Measurements from ENCODE around the gene PDZK1IP1.

Gene PDZK1IP1, protein sequence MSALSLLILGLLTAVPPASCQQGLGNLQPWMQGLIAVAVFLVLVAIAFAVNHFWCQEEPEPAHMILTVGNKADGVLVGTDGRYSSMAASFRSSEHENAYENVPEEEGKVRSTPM

DNA sequence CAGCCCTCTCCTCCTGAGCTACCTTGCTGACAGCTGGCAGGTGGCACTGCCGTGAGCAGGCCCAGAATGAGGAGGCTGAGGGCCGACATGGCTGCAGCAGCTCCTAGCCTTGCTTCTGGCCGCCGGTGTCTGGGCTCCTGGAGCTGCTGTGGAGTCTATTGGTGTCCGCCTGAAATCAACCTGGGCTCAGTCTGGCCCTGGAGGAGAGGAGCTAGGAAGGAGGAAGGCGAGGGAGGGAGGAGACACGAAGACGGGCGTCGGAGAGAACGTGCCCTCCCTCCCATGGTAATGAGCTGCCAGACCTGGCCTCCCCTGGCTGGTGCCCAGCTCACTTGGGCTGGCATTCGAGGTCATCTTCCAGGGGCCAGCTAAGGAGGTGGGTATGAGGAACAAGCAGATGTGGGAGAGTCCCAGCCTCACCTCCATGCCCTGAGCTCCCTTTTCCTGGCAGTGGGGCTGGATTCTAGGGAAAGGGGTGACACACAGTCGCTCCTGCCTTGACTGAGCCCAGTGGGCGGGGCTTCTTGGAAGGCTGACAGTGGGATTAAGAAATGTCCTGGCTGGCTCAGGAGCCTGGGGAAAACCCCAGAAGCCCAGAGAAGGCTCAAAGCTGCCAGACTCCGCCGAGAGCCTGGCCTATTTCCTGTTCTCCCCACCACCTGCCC is at the start of gene PDZK1IP1:
PDZK1IP1 (minus strand) TSS at position 193 of the 665 bp plus-strand sequence; CDS start at position 89, 104 bp downstream.
- Histone ChIP-seq H3K79me2 (ENCODE audit: insufficient read depth, low read length) (no peaks in the 10 kb centered on the region), H3K4me1 (ENCODE audit: insufficient read depth, low read length, poor library complexity, severe bottlenecking) (no peaks in the 10 kb centered on the region), H3F3A (ENCODE audit: low read depth) (no peaks in the 10 kb centered on the region), H2AFZ (ENCODE audit: low read length) (no peak within 1 kb of the TSS; the same call in 1 of the 2 replicates), H3K27me3 (ENCODE audit: insufficient read depth, low read length, poor library complexity, severe bottlenecking) (no peaks in the 10 kb centered on the region), H3K9me3 (ENCODE audit: insufficient read depth, low read depth, low read length) (no peaks in the 10 kb centered on the region), H3K36me3 (ENCODE audit: insufficient read depth, low read length) (no peaks in the 10 kb centered on the region), H3K9ac (ENCODE audit: low read depth, low read length, poor library complexity, severe bottlenecking) (no peak within 1 kb of the TSS), H3K4me2 (ENCODE audit: low read depth, low read length, poor library complexity, severe bottlenecking) (no peak within 1 kb of the TSS), H3K9me2 (replicated peaks; ENCODE audit: low read depth, low read length) (no peaks in the 10 kb centered on the region), H4K20me1 (ENCODE audit: insufficient read depth, low read length, poor library complexity, severe bottlenecking) (no peaks in the 10 kb centered on the region), H3K4me3 (ENCODE audit: low read length, poor library complexity, severe bottlenecking) (no peak within 1 kb of the TSS)
- TF ChIP-seq, protein P1, sequence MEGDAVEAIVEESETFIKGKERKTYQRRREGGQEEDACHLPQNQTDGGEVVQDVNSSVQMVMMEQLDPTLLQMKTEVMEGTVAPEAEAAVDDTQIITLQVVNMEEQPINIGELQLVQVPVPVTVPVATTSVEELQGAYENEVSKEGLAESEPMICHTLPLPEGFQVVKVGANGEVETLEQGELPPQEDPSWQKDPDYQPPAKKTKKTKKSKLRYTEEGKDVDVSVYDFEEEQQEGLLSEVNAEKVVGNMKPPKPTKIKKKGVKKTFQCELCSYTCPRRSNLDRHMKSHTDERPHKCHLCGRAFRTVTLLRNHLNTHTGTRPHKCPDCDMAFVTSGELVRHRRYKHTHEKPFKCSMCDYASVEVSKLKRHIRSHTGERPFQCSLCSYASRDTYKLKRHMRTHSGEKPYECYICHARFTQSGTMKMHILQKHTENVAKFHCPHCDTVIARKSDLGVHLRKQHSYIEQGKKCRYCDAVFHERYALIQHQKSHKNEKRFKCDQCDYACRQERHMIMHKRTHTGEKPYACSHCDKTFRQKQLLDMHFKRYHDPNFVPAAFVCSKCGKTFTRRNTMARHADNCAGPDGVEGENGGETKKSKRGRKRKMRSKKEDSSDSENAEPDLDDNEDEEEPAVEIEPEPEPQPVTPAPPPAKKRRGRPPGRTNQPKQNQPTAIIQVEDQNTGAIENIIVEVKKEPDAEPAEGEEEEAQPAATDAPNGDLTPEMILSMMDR (conservative IDR thresholded peaks at IDR 0.05; ENCODE audit: low read length): no peak
- no peak for TF ChIP-seq EZH2phosphoT487 (IDR thresholded peaks at IDR 0.05; ENCODE audit: borderline replicate concordance)

DNA sequence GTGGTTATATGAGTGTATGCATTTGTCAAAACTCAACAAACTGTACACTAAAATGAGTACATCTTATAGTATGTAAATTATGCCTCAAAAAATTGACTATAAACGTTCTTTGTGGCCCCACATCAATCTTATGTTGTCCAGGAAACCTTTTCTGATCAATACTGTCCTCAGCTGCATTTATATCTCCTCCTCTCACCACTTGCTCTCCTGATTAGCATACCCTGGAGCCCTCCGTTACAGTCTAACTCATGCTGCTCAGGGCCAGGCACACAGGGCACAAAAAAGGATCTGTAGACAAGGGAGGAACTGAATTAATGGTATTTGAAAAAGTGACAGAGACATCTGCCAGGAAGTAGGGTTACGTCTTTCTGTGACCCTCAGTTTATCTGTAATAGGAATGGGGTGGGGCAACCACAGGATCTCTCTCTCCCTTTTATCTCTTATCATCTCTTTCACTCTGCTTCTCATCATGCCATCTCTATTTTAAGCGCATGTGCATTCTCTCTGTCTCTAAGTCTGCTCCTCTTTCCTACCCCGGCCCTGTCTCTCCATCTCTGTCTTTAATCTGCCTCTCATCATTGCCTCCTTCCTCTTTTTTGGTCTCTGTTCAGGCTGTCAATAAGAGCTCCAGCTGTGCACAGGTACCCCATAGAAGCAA is 49.2 kb upstream of the PDZK1IP1 start:
- no peak overlapping the region for H2AFZ ChIP-seq (ENCODE audit: low read length)
- no peaks in the 10 kb centered on the region for H3K9me2 ChIP-seq (replicated peaks; ENCODE audit: low read depth, low read length)
- H3K4me1 ChIP-seq (ENCODE audit: insufficient read depth, low read length, poor library complexity, severe bottlenecking): no peaks in the 10 kb centered on the region
- H3K4me3 ChIP-seq (ENCODE audit: low read length, poor library complexity, severe bottlenecking): no peak overlapping the region
- H3K36me3 ChIP-seq (ENCODE audit: insufficient read depth, low read length): no peaks in the 10 kb centered on the region
- H3K4me2 ChIP-seq (ENCODE audit: low read depth, low read length, poor library complexity, severe bottlenecking): no peak overlapping the region
- no peaks in the 10 kb centered on the region for H3K79me2 ChIP-seq (ENCODE audit: insufficient read depth, low read length)
- TF ChIP-seq, protein P1 (conservative IDR thresholded peaks at IDR 0.05; ENCODE audit: low read length): no peak
- TF ChIP-seq EZH2phosphoT487 (IDR thresholded peaks at IDR 0.05; ENCODE audit: borderline replicate concordance): no peak
- no peaks in the 10 kb centered on the region for H3F3A ChIP-seq (ENCODE audit: low read depth)
- no peak overlapping the region for H3K9ac ChIP-seq (ENCODE audit: low read depth, low read length, poor library complexity, severe bottlenecking)
- no peaks in the 10 kb centered on the region for H3K9me3 ChIP-seq (ENCODE audit: insufficient read depth, low read depth, low read length)
- H3K27me3 ChIP-seq (ENCODE audit: insufficient read depth, low read length, poor library complexity, severe bottlenecking): no peaks in the 10 kb centered on the region
- H4K20me1 ChIP-seq (ENCODE audit: insufficient read depth, low read length, poor library complexity, severe bottlenecking): no peaks in the 10 kb centered on the region

- Histone ChIP-seq H3K4me3 (ENCODE audit: low read length, poor library complexity, severe bottlenecking) (no peak overlapping the region), H3F3A (ENCODE audit: low read depth) (no peaks in the 10 kb centered on the region), H3K36me3 (ENCODE audit: insufficient read depth, low read length) (no peaks in the 10 kb centered on the region), H4K20me1 (ENCODE audit: insufficient read depth, low read length, poor library complexity, severe bottlenecking) (no peaks in the 10 kb centered on the region), H3K9me3 (ENCODE audit: insufficient read depth, low read depth, low read length) (no peaks in the 10 kb centered on the region), H3K4me1 (ENCODE audit: insufficient read depth, low read length, poor library complexity, severe bottlenecking) (no peaks in the 10 kb centered on the region), H3K4me2 (ENCODE audit: low read depth, low read length, poor library complexity, severe bottlenecking) (no peak overlapping the region), H3K9ac (ENCODE audit: low read depth, low read length, poor library complexity, severe bottlenecking) (no peak overlapping the region), H3K27me3 (ENCODE audit: insufficient read depth, low read length, poor library complexity, severe bottlenecking) (no peaks in the 10 kb centered on the region), H2AFZ (ENCODE audit: low read length) (no peak overlapping the region), H3K9me2 (replicated peaks; ENCODE audit: low read depth, low read length) (no peaks in the 10 kb centered on the region), H3K79me2 (ENCODE audit: insufficient read depth, low read length) (no peaks in the 10 kb centered on the region)
- TF ChIP-seq EZH2phosphoT487 (IDR thresholded peaks at IDR 0.05; ENCODE audit: borderline replicate concordance): no peak
- TF ChIP-seq, protein P1 (conservative IDR thresholded peaks at IDR 0.05; ENCODE audit: low read length): no peak
These were observed 46.0 kb upstream of the PDZK1IP1 start for GRCh38 chr1:47235806-47236205.
